Measurements from ENCODE around the gene BLTP3B.

BLTP3B gene

DNA sequence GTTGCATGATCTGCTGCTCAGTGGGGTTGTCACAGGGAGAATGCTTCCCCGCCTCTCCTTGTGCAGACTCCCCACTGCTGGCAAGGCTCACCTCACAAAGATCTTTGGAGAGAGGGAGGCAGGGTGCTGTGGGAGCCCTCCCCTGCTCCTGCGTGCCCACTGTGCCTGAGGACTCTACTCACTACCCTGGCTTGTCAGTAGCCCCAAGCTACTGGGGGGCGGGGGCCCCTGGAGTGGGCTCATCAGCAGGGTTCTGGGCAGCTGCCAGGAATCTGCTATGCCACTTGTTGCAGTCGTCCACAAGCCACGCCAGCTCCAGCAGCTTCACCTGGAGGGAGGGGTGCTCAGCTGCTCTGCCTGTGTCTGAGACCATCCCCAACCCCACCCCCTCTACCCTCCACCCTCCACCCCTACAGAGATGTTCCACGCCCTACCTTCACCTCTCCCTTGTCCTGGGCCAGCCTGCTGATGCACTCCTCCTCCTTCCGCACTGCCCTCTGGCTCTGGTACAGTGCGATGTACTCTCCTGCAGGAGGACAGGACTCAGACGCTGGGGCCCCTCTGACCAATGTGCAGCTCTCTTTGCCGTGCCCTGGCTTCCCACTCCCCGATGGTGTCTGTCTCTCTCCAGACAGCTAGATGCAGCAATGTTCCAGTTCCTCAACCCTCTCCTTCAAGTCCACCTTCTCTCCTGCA lies 14.2 kb upstream of the BLTP3B start:
- H3K36me3 ChIP-seq (ENCODE audit: insufficient read depth, low read length): no peaks in the 10 kb centered on the region
- ATAC-seq (ENCODE audit: insufficient read depth, low read depth) (no peak), DNase-seq (no peak)
- no peak overlapping the region for H3K9ac ChIP-seq (ENCODE audit: low read depth, low read length)
- no peak for TF ChIP-seq EZH2 (IDR thresholded peaks at IDR 0.05; ENCODE audit: borderline replicate concordance, low read depth, low read length, severe bottlenecking)
- TF ChIP-seq, protein P1, sequence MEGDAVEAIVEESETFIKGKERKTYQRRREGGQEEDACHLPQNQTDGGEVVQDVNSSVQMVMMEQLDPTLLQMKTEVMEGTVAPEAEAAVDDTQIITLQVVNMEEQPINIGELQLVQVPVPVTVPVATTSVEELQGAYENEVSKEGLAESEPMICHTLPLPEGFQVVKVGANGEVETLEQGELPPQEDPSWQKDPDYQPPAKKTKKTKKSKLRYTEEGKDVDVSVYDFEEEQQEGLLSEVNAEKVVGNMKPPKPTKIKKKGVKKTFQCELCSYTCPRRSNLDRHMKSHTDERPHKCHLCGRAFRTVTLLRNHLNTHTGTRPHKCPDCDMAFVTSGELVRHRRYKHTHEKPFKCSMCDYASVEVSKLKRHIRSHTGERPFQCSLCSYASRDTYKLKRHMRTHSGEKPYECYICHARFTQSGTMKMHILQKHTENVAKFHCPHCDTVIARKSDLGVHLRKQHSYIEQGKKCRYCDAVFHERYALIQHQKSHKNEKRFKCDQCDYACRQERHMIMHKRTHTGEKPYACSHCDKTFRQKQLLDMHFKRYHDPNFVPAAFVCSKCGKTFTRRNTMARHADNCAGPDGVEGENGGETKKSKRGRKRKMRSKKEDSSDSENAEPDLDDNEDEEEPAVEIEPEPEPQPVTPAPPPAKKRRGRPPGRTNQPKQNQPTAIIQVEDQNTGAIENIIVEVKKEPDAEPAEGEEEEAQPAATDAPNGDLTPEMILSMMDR (IDR thresholded peaks at IDR 0.05; ENCODE audit: borderline replicate concordance, extremely low read depth, low read length, poor library complexity, severe bottlenecking): no peak
- no peak overlapping the region for H3K4me2 ChIP-seq (ENCODE audit: insufficient read depth, low read length)
- H4K20me1 ChIP-seq (ENCODE audit: insufficient read depth, low read length): no peaks in the 10 kb centered on the region
- H3K27ac ChIP-seq (ENCODE audit: low read length): no peak overlapping the region
- H2AFZ ChIP-seq (ENCODE audit: low read depth, low read length): no peak overlapping the region
- no peak overlapping the region for H3K4me3 ChIP-seq (ENCODE audit: low read depth in 1 of 2, low read length in 2 of 2)
- H3K27me3 ChIP-seq (ENCODE audit: insufficient read depth, low read length, poor library complexity): no peaks in the 10 kb centered on the region
- H3K4me1 ChIP-seq (ENCODE audit: insufficient read depth, low read length): no peaks in the 10 kb centered on the region
- H3K79me2 ChIP-seq (ENCODE audit: insufficient read depth, low read length): no peaks in the 10 kb centered on the region
- H3K9me3 ChIP-seq (ENCODE audit: insufficient read depth, low read length, severe bottlenecking): no peaks in the 10 kb centered on the region

DNA sequence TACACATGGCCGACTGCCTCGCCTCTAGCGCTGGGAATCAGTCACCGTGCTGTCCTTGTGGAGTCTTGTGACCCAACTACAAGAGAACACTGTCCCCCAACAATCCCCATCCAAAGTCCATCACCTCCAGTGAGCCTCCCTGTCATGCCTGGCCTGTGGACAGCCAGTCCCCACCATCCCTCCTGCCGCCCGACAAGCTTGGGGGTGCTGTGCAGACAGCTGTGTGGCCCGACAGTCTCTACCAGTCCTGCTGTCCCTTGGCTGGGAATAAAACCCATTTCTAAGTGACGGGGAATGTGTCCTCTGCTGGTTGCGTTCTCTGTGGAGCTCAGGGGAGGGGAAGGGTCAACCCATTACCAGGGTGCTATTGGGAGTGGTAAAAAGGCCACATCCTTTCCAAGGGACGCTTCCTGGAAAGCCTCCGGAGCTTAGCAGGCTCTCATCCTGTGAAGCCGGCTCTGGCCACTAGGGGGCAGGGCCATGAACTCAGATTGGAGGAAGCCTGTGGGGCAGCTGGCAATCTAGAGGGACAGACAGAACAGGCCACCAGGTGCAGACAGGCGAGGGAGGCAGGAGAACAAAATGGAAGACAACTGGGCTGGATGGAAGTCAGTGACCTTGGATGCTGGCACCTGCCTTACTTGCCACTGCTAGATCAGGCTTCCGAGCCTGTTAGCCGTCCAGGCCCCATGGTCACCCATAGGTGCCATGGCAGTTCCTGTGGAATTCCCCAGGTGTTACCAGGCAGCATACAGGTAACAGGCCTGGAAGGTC lies 12.0 kb upstream of the BLTP3B start:
- Histone ChIP-seq H3K4me3 (ENCODE audit: low read depth in 1 of 2, low read length in 2 of 2) (no peak overlapping the region), H3K9ac (ENCODE audit: low read depth, low read length) (no peak overlapping the region), H3K79me2 (ENCODE audit: insufficient read depth, low read length) (no peaks in the 10 kb centered on the region), H3K4me2 (ENCODE audit: insufficient read depth, low read length) (no peak overlapping the region), H3K36me3 (ENCODE audit: insufficient read depth, low read length) (no peaks in the 10 kb centered on the region), H3K9me3 (ENCODE audit: insufficient read depth, low read length, severe bottlenecking) (no peaks in the 10 kb centered on the region), H3K4me1 (ENCODE audit: insufficient read depth, low read length) (no peaks in the 10 kb centered on the region), H2AFZ (ENCODE audit: low read depth, low read length) (peak overlapping the region; percentile 30; the same call in 1 of the 2 replicates), H3K27me3 (ENCODE audit: insufficient read depth, low read length, poor library complexity) (no peaks in the 10 kb centered on the region), H4K20me1 (ENCODE audit: insufficient read depth, low read length) (no peaks in the 10 kb centered on the region), H3K27ac (ENCODE audit: low read length) (0 out of 2 replicates have a peak overlapping the region, but pooled peaks have one; percentile 27)
- TF ChIP-seq, protein P1 (IDR thresholded peaks at IDR 0.05; ENCODE audit: borderline replicate concordance, extremely low read depth, low read length, poor library complexity, severe bottlenecking): peak; percentile 82
- TF ChIP-seq EZH2 (IDR thresholded peaks at IDR 0.05; ENCODE audit: borderline replicate concordance, low read depth, low read length, severe bottlenecking): no peak
- peak; percentile 82 for ATAC-seq (ENCODE audit: insufficient read depth, low read depth)
- DNase-seq: peak; percentile 70

DNA sequence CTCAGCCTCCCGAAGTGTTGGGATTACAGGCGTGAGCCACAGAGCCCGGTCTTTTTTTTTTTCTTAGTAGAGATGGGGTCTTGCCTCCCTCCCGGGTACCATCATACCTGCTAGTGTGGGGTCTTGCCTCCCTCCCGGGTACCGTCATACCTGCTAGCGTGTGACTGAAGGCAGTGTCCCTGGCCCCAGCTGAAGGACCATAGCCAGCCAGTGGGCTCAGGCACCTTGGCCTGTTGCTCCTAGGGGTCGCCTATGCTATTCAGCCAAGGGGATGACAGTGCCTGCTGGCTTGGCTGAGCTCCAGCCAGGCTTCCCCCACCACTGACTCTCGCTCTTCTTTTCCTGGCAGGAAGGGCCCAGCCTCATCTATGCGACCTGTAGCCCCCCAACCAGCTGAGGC lies 10.5 kb upstream of the BLTP3B start:
- Histone ChIP-seq H3K4me1 (ENCODE audit: insufficient read depth, low read length) (no peaks in the 10 kb centered on the region), H3K9ac (ENCODE audit: low read depth, low read length) (no peak overlapping the region), H3K79me2 (ENCODE audit: insufficient read depth, low read length) (no peaks in the 10 kb centered on the region), H2AFZ (ENCODE audit: low read depth, low read length) (no peak overlapping the region), H3K4me3 (ENCODE audit: low read depth in 1 of 2, low read length in 2 of 2) (no peak overlapping the region), H4K20me1 (ENCODE audit: insufficient read depth, low read length) (no peaks in the 10 kb centered on the region), H3K27ac (ENCODE audit: low read length) (no peak overlapping the region), H3K36me3 (ENCODE audit: insufficient read depth, low read length) (no peaks in the 10 kb centered on the region), H3K4me2 (ENCODE audit: insufficient read depth, low read length) (no peak overlapping the region), H3K9me3 (ENCODE audit: insufficient read depth, low read length, severe bottlenecking) (no peaks in the 10 kb centered on the region), H3K27me3 (ENCODE audit: insufficient read depth, low read length, poor library complexity) (no peaks in the 10 kb centered on the region)
- no peak for TF ChIP-seq EZH2 (IDR thresholded peaks at IDR 0.05; ENCODE audit: borderline replicate concordance, low read depth, low read length, severe bottlenecking)
- TF ChIP-seq, protein P1 (IDR thresholded peaks at IDR 0.05; ENCODE audit: borderline replicate concordance, extremely low read depth, low read length, poor library complexity, severe bottlenecking): no peak
- ATAC-seq (ENCODE audit: insufficient read depth, low read depth) (no peak), DNase-seq (no peak)
